SIG-M5 treated with dmso at 0.1 percent for 504 hours (cell line): ENCODE results near the gene RAPGEF4.
A peak's percentile ranks its signal among the peaks of the same experiment; 100 is the strongest.

ENCODE experiments used
- DNase-seq: peaks from one replicate; lab custom pipeline; 2025; ENCODE audit not compliant: unreplicated experiment; lab: John Stamatoyannopoulos, UW

Gene RAPGEF4

DNA sequence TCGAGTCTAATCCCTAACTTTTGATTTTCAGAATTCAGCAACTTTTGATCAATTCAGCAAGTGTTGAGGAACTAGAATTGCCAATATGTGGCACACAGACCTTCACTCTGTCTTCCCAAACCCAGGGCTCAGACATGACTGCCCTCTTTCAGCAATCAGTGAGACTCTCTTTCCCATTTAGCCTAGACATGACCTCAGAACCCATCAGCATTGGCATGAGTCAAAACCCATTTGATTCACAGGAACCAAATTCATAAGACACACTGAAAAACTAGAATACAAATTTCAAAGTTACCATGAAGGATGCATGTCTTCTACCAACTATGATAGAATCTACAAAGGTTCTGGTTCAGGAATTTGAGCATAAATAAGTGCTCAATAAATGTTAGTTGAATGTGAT, 226.4 kb downstream of the RAPGEF4 start:
- DNase-seq = no peak

DNA sequence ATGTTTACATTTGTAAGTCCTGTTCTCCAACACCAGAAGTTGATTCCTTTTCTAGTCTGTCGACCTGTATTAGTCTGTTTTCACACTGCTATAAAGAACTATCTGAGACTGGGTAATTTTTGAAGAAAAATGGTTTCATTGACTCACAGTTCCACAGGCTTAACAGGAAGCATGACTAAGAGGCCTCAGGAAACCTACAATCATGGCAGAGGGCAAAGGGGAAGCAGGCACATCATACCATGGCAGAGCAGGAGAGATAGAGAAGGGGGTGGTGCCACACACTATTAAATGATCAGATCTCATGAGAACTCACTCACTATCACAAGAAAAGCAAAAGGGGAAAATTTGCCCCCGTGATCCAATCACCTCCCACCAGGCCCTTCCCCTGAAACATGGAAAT, 227.2 kb downstream of the RAPGEF4 start:
- DNase-seq = peak; percentile 54

DNA sequence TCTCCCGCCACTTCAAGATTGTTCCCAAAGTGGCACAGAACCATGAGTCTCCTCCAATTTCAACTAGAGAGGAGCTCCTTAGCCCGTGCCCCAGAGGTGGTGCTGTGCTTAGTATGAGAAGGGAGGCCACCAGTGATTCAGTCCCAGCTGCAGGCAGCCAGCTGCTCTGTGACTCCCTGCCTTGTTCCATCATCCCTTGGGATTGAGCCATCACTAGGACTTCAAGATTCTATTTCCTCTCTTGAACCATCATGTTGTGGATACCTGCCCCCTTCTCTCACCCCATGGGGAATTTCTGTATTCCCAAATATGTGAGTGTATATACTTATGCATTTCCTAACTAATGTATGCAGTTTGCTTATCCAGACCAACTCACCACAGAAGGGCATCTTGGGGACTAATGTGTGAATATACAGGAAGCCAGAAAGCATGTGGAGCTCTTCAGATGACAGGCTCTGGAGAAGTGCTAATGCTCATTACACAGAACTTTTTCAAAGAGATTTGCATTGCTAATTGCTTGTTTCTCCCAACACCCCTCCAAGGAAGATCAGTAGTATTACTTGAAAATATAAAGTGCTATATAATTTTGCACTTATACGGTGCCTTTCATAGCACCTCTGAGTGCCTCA, 229.0 kb downstream of the RAPGEF4 start:
- no peak for DNase-seq

DNA sequence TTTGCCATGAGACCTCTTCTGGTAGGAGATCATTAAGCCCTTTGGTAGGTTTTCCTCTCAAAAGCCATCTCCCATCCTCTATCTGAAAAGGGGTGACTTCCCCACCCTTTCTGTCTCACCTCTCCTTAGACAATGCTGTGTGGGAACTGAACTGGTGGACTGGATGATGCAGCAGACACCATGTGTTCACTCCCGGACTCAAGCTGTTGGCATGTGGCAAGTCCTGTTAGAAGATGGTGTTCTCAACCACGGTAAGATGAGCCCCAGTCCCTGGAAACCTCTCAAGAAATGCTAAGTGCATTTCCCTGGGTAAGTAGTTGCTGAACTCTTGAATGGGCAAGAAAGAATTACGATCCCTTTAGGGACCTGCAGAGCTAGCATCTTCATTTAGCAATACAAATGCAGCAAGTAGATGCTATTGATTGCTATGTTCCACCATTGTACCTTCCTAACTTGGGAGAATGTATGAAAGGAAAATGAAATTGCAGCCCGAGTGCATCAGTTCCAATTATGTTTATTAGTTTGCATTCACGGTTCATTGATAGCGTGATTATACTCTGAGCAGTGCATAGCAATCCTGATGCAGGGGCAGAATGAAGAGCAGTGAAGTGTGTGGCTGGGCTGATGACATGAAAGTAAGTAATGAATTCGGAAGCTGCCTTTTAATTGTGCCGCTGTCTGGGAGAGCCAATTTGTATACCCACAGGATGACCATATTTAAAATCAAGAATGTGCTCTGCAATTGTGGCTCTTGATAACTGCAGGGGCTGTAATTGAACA, 230.0 kb downstream of the RAPGEF4 start:
- DNase-seq = no peak

DNA sequence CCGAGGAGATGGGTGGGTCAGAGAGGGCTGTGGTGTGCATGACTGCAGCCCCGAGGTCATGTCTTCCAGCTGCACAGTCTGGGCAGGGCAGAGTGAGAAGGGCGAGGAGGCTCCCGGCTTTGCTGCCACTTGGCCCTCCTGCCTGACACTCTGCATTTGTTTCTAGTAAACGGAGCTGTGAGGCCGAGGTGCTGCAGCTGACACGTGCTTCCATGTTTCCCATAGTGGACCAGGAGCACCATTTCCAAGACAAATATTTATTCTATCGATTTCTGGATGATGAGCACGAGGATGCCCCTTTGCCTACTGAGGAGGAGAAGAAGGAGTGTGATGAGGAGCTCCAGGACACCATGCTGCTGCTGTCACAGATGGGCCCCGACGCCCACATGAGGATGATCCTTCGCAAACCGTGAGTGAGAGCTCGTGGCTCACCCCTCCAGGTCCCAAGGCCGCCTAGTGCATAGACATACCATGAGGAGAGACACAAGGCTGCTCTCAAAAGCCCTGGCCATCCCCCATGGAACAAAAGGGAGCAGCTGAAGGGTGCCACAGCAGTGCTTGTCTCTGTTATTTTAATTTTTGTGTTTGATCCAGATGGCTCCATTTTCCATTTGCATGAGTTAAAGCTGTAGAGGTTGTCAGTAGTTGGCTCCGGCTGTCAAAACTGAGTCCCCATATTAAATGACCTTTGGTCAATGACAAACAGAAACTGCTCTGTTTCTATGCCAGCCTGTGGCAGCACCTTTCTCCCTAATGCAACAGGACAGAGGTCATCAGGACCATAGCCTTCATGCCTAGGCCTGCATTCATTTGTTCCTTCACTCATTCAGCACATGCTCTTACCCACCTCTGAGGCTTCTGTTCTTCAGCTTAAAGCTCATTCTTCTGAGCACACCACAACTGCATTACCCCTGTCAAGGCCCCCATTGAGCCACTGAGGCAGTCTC, 231.7 kb downstream of the RAPGEF4 start:
- no peak for DNase-seq

DNA sequence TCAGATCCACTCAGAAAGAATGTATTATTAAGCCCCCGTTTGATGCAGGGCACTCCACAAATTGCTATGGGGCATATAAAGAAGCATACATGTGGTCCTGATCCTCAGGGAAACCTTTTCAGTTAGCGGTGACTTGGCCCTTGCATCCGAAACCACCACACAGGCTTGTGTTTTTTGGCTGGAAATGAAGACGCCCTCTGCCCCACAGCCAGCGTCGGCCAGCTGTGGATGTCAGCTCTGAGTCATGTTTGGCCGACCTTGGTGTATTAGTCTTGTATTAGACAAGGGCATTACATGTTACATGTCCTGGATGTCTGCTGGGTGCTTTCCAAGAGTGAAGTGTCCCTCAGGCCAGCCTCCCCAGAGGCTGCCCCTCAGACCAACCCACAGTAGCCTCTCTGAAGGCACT, 232.4 kb downstream of the RAPGEF4 start:
- no peak for DNase-seq

DNA sequence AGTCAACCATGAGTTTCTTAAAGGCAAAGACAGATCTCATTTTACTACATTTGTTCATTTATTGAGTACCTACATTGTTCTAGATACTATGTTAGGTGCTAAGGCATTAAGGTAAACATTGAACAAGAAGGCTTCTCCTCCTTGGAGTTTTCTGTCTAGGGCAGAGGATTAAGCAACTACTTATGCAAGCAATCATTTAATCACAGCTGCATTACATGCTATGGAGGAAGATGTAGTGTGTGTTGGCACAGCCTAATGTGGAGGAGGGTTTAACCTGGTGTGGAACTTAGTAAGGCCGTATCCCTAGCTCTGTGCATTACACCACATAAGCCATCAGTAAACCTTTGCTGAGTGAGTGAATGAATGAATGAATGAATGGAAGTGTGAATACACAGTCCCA, 233.5 kb downstream of the RAPGEF4 start:
- DNase-seq = no peak

DNA sequence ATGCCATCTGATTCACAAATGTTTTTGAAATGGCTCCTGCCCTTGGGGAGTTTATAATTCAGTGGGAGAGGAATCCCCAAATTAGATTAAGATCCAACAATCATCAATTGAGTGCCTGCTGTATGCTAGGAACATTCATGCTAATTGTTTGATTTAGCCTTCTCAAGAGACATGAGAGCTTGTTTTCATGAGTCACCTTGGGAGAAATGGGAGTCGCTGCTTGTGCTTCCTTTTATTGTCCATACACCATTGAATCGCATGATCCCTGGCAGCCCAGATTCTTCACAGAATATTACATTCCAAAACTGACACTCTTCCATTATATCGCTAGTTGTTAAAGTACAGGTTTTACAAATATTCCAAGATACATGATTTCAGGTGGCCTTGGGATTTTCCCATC, 234.0 kb downstream of the RAPGEF4 start:
- DNase-seq = no peak

DNA sequence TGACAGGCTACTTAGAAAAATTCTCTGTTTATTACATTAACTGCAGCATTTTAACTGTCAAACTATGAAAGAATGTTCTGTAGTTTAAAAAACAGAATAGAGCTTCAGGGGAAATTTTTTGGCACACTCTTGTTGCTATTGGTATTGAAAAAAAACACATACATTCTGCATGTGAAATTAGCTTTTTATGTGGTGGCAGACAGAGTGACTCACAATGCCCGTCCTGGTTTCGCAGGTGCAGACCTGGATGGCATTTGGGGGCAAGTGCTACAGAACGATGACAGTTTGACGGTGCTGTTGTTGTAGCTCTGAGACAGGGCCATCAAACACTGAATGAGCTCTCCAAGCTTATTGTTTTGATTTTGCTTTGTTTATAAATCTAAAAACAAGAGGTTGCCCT, 235.0 kb downstream of the RAPGEF4 start:
- no peak for DNase-seq

DNA sequence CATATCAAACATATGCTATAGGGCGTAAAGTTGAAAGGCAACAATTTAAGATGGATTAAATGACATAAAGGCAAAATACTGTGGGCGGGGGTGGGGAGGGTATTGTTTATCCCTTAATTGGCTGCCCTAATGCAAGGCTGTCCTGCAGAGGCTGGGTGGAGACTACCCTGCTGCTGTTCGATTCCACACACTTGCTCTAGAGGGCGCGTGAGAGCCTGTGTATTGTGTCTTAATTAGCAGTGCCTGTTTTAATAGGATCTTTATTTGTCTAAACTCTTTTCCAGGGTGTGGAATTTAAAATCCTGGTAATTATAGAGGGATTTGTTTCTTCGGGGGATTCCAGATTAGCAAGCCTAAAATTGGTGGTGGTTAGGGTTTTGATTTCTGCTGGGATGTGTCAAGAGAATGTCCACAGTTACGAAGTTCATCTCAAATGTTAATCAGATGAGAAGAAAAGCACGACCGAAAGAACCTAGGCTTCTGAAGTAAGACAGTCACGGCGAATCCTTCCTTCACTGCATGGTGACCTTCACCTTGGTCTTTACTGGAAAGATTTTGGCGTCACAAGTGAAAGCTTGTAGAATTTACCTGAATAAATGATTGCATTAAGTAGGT, 236.5 kb downstream of the RAPGEF4 start:
- DNase-seq = peak; percentile 47

DNA sequence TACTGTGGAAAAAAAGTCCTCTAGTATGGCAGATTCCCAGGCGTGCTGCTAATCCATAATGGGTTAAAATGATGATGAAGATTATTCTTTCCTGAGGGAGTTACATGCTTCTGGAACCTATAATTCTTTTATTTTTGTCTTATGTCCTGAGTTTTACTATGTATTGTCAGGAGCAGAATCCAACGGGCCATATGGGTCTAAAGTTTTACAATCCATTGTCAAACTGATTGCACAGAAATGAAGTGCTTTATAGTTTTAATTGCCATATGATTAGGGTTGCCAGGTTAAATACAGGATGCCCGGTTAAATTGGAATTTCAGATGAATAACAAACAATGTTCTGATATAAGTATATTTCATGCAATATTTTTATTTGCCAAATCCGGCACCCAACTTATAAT, 239.1 kb downstream of the RAPGEF4 start:
- DNase-seq = no peak

DNA sequence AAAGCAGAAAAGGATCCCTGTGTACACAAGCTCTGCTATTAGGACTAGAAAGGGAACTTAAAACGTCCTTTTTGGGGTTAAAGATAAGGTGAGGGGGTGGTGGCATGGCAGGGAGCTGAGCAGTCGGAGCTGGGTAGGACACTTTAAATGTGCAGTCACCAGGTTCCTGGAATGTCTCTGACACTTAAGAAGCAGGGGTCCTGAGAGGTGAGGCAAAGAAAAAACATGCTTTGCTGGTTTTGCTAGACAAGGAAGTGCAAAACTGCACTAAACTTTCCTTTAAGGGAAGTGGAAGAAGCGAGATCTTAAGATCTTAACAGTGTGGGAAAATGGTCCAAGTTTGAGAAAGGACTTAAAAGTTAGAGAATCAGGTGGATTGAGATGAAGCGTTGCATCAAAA, 240.5 kb downstream of the RAPGEF4 start:
- DNase-seq = no peak

DNA sequence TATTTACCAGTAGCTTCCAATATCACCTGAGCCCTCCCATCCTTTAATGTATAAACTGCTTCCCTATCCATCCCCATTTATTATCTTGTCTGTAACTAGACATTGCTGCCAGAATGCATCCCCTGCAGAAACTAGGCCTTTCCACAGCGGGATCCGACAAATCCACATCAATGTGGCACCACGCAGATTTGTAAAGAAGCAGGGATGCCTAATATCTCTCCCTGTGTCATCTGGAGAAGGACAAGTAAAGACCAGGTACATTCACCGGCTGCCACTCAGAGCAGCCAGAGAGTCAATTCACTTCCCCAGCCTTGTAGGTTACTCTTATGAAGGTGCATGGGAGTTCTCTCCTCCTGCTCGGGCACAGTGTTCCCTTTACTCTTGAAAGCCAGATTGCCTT, 241.2 kb downstream of the RAPGEF4 start:
- no peak for DNase-seq

DNA sequence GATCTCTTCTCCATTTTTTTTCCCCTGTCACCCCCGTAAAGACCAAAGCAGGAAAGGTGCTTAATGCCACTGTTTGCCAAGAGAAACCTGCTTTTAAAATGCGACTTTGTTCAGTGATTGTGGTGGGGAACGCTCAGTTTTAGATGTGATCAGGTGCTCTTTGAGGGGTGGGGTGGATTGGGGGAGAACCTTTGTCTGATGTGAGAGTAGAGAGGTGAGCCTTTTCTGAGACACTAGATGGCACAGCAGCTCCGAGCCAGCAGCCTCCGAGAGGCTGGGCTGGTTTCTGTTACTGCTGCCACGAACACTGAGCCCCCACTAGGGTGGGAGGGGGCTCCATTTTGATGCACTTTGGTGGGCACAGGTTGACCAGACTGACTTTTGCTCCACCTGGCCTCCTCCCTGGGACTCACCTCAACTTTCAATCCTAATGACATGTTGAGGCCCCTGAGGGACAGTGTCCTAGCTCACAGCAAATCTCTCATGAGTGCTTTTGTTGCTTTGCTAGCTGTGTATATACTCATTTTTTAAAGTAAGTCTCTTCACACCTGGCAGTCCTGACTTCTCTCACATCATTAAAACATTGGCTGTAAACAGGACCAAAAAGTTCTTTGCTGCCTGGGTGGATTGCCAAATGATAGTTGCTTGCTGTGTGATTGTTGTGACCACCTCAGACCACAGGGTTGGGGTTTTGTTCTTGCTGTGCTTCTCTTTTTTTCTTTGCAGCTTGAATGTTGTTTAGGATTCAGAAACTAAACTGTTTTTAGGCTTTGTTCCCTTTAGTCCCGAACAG, 241.8 kb downstream of the RAPGEF4 start:
- no peak for DNase-seq

DNA sequence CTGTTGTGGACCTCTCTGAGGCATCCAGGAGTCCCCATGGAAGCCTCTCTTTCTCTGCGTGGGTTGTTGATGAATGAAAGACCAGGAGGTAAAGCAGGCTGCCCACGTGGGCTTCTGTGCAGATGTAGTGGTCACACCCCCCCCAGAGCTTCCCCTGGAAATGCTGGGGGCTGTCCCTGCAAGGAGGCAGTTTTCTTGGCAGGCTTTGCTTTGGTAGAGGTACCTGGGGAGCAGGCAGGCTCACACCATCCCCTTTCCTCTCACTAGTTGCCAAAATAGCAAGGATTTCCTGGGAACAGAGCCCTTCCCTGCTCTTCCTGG, 242.4 kb downstream of the RAPGEF4 start:
- DNase-seq = no peak

DNA sequence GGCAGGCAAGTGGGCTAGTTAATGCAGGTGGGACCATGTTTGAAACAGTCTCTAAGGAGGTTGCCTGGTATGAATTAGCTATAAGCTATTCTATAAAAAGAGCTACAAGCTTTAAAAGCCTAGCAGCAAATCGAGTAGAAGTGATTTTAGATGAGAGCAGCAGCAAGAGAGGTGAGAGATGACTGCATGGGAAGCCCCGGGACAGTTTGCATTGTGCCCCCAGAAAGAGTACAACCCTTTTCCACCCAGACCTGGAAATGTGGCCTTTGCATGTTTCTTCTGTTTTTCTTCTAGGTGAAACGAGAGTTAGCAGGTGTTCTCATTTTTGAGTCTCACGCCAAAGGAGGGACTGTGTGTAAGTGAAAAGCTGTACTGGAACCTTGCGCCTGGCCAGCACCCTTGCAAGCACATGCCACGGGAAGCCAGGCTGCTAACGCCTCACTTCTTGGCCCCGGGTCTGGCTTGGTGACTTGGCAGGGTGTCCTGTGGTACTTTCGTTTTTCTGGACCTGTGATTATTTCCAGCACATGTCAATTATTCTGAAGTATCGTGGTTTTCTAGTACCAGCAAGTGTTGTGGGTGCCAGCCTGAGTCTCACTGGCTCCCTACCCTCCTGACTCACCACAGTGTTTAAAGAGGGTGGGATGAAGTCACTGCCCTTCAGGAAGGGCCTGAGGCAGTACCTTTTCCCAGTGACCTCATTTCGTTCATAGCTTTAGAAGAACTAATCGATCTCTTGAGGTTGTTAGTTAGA, 249.7 kb downstream of the RAPGEF4 start:
- no peak for DNase-seq

DNA sequence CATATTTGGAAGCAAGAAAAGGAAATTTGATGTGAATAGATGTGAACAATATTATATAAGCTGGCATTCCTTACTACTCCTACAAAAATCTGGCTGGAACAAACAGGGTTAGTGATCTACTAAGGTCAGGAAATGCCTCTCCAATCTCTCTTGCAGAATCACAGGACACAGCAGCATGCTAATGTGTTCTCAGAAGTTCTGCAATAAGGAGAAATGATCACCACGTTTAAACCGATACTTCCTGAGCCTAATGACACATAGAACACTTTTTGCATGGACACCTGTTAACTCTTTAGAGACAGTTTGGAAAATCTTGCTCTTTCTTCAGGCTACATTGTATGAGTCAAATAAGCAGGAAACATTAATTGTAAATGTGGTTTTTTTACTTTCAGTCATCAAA, 250.4 kb downstream of the RAPGEF4 start:
- DNase-seq = no peak

DNA sequence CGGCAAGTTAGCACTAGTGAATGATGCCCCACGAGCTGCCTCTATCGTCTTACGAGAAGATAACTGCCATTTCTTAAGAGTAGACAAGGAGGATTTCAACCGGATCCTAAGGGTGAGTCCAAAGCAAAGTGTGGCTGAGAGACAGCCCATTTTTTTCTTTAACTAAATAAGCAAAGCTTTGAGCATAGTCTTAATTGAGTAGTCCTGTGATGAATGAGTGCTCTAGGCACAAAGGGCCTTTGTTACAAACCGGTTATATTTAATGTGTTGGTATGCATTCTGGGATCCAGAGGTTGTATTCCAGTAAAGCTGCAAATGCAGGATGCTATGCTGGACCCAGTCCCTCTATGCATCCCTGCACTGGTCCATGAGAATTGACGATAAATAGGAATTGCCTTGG, 253.1 kb downstream of the RAPGEF4 start:
- no peak for DNase-seq

DNA sequence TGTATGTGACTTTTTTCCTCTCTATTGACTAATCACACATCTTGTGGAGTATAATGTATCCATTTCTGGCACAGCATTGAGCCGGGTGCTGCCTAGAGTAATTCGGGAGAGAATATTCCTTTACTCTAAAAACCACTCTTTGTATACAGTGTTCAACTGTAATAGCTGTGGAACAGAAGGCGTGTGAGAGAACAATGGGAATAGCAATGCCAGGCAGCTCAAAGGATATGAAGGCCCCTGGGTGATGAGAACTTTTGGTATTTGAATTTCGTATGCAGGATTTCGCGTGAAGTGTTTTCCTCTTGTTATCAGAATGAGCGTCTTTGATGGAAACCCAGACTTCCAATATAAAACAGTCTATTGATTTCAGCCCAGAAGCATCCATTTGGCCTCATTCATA, 255.4 kb downstream of the RAPGEF4 start:
- DNase-seq = no peak

DNA sequence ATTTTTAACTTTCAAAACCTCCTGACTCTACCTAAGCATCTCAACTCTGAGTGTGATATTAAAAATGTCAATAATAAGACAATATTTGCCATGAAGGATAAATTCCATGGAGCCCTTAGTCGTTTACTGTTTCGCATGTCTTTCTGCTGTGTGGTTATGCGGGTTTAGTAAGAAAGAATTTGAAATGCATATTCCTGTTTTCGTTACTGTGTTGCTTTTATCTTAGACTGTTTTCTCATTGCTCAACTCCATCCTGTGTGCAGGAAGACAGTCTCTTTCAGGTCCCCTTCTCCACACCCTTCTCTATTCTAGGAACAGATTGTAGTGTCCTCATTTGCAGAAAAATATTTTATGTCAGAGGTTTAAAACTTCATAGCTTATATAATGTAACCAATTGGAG, 257.5 kb downstream of the RAPGEF4 start:
- peak; percentile 29 for DNase-seq
